HG03571 (cell line): ENCODE measurements around the gene CFD.
"Not testable (repeated sequence)": the region's sequence is repeated elsewhere in the genome, so short reads cannot be mapped to it uniquely, and the experiment has no call there.

Experiments used
- ATAC-seq: cut with Tn5 transposase; IDR thresholded peaks from one replicate; pipeline ENCODE4 v1.9.1; 2021; ENCODE audit not compliant: unreplicated experiment

CFD gene

DNA sequence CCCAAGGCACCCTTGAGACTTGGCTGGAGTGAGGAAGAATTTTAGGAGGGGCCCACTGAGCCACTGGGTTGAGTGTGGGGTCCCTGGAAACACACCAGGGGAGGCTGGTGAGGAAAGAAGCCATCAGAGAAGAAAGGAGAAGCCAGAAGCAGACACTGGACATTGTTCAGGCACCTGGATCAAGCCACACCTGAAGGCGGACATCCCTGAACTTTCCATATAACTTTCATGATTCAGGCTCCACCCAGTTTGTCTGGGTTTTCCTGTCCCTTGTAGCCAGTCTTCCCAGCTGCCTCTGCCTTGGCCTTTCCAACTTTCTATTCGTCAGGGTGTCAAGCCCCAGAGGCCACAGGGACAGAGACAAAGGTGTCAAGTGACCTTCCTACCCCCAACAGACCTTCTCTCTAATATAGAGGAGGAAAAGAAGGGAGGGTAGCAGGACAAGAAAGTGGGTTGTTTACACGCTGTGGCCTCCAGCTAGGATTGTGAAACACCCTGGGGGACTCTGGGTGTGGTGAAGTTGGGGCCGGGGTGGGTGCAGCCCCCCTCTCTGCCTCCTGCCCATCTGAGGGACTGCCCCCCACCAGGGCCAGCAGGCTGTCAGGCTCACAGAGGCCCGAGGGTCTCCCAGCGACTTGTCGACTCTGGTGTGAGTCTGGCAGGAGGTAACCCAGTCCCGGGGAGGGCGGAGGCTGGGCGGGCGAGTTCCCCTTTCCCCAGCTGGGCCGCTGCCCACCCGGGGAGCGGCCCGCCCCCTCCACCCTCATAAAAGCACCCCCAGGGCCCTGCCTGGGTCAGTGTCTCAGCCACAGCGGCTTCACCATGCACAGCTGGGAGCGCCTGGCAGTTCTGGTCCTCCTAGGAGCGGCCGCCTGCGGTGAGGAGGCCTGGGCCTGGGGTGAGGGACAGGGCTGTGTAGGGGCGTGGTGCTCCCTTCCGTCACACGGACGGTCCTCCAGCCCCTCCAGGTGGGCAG lies at the start of gene CFD:
CFD (plus strand) TSS at position 797 of the 976 bp plus-strand sequence; CDS start at position 823, 26 bp downstream.
- no peak for ATAC-seq

DNA sequence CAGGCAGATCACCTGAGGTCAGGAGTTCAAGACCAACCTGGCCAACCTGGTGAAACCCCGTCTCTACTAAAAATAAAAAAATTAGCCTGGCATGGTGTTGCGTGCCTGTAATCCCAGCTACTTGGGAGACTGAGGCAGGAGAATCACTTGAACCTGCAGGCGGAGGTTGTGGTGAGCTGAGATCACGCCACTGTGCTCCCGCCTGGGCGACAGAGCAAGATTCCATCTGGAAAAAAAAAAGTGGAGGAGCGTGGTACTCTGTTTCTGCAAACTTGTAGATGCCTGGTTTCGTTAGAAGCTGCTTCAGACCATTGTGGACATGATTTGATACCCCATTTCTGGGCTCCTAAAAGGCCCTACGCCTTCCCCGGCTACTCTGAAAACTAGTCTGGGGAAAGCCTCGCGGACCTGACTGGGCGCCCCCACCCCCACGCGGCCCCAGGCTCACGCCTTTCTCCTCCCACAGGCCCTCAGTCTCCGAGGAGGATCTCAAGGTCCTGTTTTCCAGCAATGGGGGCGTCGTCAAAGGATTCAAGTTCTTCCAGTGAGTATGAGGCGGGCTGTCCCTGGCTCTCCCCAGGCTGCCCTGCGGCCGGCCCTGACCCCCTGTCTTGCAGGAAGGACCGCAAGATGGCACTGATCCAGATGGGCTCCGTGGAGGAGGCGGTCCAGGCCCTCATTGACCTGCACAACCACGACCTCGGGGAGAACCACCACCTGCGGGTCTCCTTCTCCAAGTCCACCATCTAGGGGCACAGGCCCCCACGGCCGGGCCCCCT lies 49.2 kb upstream of the CFD start:
- ATAC-seq, result no peak

DNA sequence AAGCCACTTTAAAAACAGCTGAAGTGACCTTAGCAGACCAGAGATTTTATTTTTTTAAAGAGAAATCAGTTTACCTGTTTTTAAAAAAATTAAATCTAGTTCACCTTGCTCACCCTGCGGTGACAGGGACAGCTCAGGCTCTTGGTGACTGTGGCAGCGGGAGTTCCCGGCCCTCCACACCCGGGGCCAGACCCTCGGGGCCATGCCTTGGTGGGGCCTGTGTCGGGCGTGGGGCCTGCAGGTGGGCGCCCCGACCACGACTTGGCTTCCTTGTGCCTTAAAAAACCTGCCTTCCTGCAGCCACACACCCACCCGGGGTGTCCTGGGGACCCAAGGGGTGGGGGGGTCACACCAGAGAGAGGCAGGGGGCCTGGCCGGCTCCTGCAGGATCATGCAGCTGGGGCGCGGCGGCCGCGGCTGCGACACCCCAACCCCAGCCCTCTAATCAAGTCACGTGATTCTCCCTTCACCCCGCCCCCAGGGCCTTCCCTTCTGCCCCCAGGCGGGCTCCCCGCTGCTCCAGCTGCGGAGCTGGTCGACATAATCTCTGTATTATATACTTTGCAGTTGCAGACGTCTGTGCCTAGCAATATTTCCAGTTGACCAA lies 48.5 kb upstream of the CFD start:
- ATAC-seq, result no peak

DNA sequence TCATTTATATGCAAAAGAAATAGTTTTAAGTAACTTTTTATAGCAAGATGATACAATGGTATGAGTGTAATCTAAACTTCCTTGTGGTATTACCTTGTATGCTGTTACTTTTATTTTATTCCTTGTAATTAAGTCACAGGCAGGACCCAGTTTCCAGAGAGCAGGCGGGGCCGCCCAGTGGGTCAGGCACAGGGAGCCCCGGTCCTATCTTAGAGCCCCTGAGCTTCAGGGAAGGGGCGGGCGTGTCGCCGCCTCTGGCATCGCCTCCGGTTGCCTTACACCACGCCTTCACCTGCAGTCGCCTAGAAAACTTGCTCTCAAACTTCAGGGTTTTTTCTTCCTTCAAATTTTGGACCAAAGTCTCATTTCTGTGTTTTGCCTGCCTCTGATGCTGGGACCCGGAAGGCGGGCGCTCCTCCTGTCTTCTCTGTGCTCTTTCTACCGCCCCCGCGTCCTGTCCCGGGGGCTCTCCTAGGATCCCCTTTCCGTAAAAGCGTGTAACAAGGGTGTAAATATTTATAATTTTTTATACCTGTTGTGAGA lies 47.9 kb upstream of the CFD start:
- ATAC-seq, result no peak

- no peak for ATAC-seq
These were observed 47.3 kb upstream of the CFD start for GRCh38 chr19:812049-812746.

- ATAC-seq, result no peak
These were observed 46.7 kb upstream of the CFD start for GRCh38 chr19:812747-813218.

- ATAC-seq, result no peak
These were observed 46.0 kb upstream of the CFD start for GRCh38 chr19:813219-814151.

GRCh38 chr19:814152-815078 lies 45.0 kb upstream of the CFD start:
- ATAC-seq, result no peak

DNA sequence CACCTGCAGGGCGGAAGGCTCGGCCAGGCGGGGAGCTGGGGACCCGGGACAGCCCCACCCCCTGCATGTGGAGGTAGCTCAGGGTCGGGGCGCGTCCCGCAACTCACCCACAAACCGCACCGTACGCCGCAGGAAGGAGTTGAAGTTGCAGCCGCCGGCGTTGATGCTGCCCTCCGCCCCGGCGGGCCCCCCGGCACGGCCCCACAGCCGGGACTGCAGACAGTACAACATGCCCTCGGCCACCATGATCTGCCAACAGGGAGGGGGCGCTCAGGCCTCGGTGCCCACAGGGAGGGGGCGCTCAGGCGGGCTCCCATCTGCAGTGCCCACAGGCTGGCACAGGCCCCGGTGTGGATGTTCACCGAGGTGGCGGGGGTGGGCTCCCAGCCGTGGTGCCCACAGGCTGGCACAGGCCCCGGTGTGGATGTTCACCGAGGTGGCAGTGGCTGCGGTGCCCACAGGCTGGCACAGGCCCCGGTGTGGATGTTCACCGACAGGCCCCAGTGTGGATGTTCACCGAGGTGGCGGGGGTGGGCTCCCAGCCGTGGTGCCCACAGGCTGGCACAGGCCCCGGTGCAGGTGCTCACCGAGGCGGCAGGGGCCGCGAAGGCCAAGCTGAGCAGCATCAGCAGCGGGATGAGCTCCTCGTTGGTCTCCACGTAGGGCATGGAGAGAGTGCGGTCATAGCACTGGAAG lies 44.2 kb upstream of the CFD start:
- no peak for ATAC-seq

DNA sequence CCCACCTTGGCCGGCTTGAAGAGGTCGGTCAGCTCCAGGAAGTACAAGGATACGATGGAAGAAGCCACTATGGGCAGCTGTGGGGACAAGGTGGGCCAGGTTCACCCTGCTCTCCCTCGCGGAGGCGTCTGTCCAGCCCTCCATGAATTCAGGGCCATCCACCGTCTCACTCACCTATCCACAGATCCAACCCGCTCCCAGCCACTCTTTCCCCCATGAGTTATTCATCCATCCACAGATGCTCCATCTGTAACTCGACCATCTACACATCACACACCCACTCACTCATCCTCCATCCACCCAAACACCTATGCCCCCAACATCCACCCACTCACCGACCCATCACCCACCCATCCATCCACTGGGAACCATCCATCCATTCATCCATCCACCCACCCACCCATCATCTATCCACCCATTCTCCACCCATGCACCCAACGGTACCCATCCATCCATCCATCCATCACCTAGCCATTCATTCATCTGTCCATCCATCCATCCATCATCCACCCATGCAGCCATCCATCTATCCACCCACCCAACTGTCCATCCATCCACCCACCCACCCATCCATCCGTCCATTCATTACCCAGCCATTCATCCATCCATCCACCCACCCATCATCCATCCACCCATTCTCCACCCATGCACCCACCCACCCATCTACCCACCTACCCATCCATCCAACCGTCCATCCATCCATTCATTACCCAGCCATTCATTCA lies 43.5 kb upstream of the CFD start:
- ATAC-seq, result no peak

- ATAC-seq, result no peak
These were observed 43.0 kb upstream of the CFD start for GRCh38 chr19:816500-816857.

DNA sequence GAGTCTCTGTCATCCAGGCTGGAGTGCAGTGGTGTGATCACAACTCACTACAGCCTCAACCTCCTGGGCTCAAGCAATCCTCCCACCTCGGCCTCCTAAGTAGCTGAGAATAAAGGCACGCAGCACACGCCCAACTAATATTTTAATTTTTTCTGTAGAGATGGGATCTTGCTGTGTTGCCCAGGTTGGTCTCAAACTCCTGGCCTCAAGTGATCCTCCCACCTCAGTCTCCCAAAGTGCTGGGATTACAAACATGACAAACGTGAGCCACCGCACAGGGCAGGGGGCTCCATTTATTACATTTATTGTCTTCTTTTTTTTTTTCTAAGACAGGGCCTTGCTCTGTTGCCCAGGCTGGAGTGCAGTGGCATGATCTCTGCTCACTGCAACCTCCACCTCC lies 39.3 kb upstream of the CFD start:
- ATAC-seq, result not testable (repeated sequence)

- no peak for ATAC-seq
These were observed 38.1 kb upstream of the CFD start for GRCh38 chr19:821231-821824.

- ATAC-seq, result no peak
These were observed 37.5 kb upstream of the CFD start, which contains the start of gene PLPPR3 for GRCh38 chr19:821825-822503. Gene PLPPR3 (minus strand): TSS chr19:821955. CDS start chr19:821559, 396 bp downstream.

GRCh38 chr19:823565-824121 lies 35.8 kb upstream of the CFD start:
- no peak for ATAC-seq

DNA sequence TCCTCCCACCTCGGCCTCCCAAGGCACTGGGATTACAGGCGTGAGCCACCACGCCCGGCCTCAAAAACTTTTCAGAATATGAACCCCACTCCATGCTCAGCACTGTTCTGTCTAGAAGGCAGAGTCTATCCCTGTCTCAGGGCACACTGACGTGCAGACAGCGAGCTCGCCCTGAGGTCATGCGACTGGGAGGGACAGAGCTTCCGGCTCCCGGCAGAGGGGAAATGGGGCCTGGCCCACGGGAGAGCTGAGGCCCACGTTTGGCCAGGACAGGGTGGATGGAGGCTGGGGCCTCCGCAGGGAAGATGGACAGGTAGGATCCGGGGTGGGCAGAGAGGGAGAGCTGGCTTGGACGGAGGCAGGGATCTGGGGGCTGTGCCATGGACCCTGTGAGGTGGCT lies 34.6 kb upstream of the CFD start:
- ATAC-seq, result no peak
